ENCODE data around the gene FRK. TPM values are rescaled to one million over a fixed set of nuclear protein-coding genes. Genes with fewer than 3 reads are reported as not detected.

The FRK gene
- total and polyA plus RNA-seq, 2 donors, result 0.70 to 7.3 TPM

DNA sequence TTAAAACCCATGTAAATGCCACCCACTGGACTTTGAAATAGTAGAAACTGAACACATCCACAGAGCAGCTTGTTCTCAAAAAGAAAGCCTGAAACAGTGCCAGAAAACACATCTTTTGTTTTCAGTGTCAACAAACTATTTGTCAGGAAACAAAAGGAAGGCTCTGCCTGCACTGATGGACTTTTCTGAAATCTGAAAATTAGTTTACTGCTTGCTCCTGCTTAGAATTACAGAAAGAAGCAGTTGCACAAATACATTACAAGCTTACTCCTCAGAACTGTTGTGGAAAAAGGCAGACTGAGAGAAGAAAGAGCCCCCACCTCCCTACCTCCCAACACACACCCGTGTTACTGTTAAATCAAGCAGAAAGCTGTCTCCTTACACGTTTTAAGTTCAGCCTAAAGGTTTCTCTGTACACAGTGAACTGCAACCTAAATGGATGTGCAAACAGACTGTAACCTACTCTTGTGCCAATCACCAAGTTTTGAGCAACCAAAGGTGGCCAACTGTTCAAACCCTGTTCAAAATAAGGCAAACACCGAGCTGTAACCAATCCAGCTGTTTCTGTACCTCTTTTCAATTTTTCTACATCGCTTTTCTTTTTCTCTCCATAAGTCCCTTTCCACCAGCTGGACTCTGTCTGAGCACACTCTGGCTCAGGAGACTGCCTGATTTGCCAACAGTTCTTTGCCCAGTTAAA, 43.7 kb downstream of the FRK start:
- no peaks in the 10 kb centered on the region for H3K36me3 ChIP-seq (ENCODE audit: insufficient read depth)
- peak; percentile 52 for DNase-seq (ENCODE audit: extremely low spot score)
- no peak overlapping the region for H3K4me3 ChIP-seq (ENCODE audit: low read depth, low read length)
- no peak overlapping the region for H3K27ac ChIP-seq (ENCODE audit: low read depth)
- H3K4me1 ChIP-seq (ENCODE audit: insufficient read depth), result peaks cover 4% of the 10 kb centered on the region
- WGBS, result 12% methylated on average over 4 of the region's 4 CpGs

- Histone ChIP-seq H3K36me3 (ENCODE audit: insufficient read depth) (no peaks in the 10 kb centered on the region), H3K4me1 (ENCODE audit: insufficient read depth) (peaks cover 4% of the 10 kb centered on the region), H3K27ac (ENCODE audit: low read depth) (no peak overlapping the region), H3K4me3 (ENCODE audit: low read depth, low read length) (no peak overlapping the region)
- no peak for DNase-seq (ENCODE audit: extremely low spot score)
Measured at GRCh38 chr6:116015983-116016382, 44.7 kb downstream of the FRK start.

DNA sequence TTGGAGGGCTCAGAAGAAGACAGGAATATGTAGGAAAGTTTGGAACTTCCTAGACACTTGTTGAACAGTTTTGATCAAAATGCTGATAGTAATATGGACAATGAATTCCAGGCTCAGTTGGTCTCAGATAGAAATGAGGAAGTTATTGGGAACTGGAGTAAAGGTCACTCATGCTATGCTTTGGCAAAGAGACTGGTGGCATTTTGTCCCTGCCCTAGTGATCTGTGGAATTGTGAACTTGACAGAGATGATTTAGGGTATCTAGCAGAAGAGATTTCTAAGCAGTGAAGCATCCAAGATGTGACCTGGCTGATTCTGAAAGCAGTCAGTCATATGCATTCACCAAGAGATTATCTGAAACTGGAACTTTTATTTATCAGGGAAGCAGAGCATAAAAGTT, 45.1 kb downstream of the FRK start:
- Histone ChIP-seq H3K36me3 (ENCODE audit: insufficient read depth) (no peaks in the 10 kb centered on the region), H3K4me1 (ENCODE audit: insufficient read depth) (peaks cover 4% of the 10 kb centered on the region), H3K4me3 (ENCODE audit: low read depth, low read length) (no peak overlapping the region), H3K27ac (ENCODE audit: low read depth) (no peak overlapping the region)
- DNase-seq (ENCODE audit: extremely low spot score), result no peak

GRCh38 chr6:116012951-116013350, 47.7 kb downstream of the FRK start:
- Histone ChIP-seq H3K27ac (ENCODE audit: low read depth) (peak overlapping the region; percentile 34), H3K4me1 (ENCODE audit: insufficient read depth) (peaks cover 2% of the 10 kb centered on the region), H3K36me3 (ENCODE audit: insufficient read depth) (no peaks in the 10 kb centered on the region), H3K4me3 (ENCODE audit: low read depth, low read length) (no peak overlapping the region)
- no peak for DNase-seq (ENCODE audit: extremely low spot score)

DNA sequence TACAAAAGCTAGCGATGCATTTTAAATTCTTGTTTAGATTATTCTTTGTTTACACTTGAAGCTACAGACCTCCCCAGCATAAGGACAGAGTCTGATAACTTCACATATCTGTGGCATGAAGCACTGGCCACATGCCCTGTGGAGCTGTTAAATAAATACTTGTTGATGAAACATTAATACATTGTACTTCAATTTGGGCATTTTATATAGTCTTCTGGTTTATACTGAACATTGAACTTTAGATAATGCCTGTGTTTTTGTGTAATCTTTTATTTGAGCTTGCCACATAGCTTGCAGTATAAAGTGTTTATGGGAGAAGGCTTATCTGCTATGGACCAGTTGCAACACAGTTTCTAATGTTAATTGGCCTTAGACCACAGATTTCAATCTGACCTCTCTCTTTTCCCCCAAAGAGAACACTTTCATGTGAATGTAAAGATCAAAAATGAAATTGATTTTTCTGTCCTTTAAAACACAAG, 48.2 kb downstream of the FRK start:
- Histone ChIP-seq H3K36me3 (ENCODE audit: insufficient read depth) (no peaks in the 10 kb centered on the region), H3K4me1 (ENCODE audit: insufficient read depth) (peaks cover 2% of the 10 kb centered on the region), H3K4me3 (ENCODE audit: low read depth, low read length) (no peak overlapping the region), H3K27ac (ENCODE audit: low read depth) (no peak overlapping the region)
- no peak for DNase-seq (ENCODE audit: extremely low spot score)
- 31% methylated on average over 1 of the region's 1 CpG for WGBS

GRCh38 chr6:116011520-116011919, 49.2 kb downstream of the FRK start:
- 75% methylated on average over 3 of the region's 3 CpGs for WGBS
- DNase-seq (ENCODE audit: extremely low spot score), result no peak
- Histone ChIP-seq H3K4me1 (ENCODE audit: insufficient read depth) (peaks cover 2% of the 10 kb centered on the region), H3K27ac (ENCODE audit: low read depth) (no peak overlapping the region), H3K4me3 (ENCODE audit: low read depth, low read length) (no peak overlapping the region), H3K36me3 (ENCODE audit: insufficient read depth) (no peaks in the 10 kb centered on the region)

DNA sequence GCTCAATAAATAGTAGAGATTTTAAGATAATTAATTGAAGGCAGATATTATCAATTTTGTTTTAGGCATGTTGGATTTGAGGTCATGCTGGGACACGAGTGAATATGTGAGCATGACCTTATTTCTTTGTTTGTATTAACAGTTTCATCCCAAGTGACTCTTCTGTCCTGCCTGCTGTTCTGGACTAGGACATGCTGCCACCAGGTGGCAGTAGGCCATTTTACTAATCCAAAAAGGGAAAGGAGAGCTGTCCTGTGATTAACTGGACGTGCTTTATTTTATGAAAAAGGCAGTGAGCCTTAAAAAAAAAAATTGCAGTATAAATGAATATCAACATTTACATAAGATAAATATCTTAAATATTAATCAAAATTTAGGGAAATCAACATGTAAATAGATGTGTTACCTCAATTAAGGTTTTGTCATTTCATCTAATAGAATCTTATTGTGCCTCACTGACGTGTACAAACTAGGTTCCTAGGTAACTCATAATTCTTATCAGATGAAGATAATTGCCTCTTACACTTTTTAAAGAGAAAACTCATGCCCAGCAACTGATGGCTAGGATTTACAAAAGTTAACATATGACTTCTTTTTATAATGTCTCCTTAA, 49.8 kb downstream of the FRK start:
- DNase-seq (ENCODE audit: extremely low spot score), result no peak
- Histone ChIP-seq H3K4me3 (ENCODE audit: low read depth, low read length) (no peak overlapping the region), H3K36me3 (ENCODE audit: insufficient read depth) (no peaks in the 10 kb centered on the region), H3K4me1 (ENCODE audit: insufficient read depth) (no peaks in the 10 kb centered on the region), H3K27ac (ENCODE audit: low read depth) (no peak overlapping the region)
- WGBS, result 17% methylated on average over 3 of the region's 3 CpGs

- 88% methylated on average over 3 of the region's 3 CpGs for WGBS
- Histone ChIP-seq H3K27ac (ENCODE audit: low read depth) (no peak overlapping the region), H3K36me3 (ENCODE audit: insufficient read depth) (no peaks in the 10 kb centered on the region), H3K4me3 (ENCODE audit: low read depth, low read length) (no peak overlapping the region), H3K4me1 (ENCODE audit: insufficient read depth) (no peaks in the 10 kb centered on the region)
- DNase-seq (ENCODE audit: extremely low spot score), result no peak
Measured at GRCh38 chr6:116010386-116010785, 50.3 kb downstream of the FRK start.

DNA sequence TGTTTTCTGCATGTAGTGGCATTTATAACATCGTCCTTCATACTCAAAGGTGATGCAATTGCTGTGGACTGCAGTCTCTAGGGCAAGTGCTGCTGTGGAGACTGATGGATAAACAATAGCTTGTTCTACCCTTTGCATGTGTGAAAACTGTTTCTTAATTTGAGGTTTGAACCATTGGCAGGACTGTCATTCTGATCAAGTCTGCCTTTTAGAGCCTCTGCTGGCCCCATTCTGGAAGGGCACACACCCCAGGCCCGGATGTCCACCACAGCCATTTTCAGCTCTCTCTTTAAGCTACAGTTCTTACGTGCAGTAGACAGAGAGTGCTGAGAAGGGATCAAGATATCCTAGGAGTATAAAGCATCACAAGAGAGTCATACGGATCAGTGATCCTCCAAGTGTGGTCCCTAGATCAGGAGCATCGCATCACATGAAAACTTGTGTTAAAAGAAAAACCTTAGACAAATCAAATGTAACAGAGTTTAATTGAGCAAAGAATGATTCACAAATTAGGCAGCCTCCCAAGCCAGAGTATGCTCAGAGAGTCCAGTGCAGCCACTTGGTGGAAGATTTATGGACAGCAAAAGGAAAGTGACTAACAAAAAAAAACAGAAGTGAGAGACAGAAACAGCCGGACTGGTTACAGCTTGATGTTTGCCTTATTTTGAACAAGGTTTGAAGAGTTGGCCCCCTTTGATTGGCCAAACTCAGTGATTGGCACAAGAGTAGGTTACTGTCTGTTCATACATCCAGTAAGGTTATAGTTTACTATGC, 52.0 kb downstream of the FRK start:
- no peak overlapping the region for H3K27ac ChIP-seq (ENCODE audit: low read depth)
- no peak for DNase-seq (ENCODE audit: extremely low spot score)
- 37% methylated on average over 6 of the region's 6 CpGs for WGBS
- no peaks in the 10 kb centered on the region for H3K36me3 ChIP-seq (ENCODE audit: insufficient read depth)
- no peak overlapping the region for H3K4me3 ChIP-seq (ENCODE audit: low read depth, low read length)
- no peaks in the 10 kb centered on the region for H3K4me1 ChIP-seq (ENCODE audit: insufficient read depth)

DNA sequence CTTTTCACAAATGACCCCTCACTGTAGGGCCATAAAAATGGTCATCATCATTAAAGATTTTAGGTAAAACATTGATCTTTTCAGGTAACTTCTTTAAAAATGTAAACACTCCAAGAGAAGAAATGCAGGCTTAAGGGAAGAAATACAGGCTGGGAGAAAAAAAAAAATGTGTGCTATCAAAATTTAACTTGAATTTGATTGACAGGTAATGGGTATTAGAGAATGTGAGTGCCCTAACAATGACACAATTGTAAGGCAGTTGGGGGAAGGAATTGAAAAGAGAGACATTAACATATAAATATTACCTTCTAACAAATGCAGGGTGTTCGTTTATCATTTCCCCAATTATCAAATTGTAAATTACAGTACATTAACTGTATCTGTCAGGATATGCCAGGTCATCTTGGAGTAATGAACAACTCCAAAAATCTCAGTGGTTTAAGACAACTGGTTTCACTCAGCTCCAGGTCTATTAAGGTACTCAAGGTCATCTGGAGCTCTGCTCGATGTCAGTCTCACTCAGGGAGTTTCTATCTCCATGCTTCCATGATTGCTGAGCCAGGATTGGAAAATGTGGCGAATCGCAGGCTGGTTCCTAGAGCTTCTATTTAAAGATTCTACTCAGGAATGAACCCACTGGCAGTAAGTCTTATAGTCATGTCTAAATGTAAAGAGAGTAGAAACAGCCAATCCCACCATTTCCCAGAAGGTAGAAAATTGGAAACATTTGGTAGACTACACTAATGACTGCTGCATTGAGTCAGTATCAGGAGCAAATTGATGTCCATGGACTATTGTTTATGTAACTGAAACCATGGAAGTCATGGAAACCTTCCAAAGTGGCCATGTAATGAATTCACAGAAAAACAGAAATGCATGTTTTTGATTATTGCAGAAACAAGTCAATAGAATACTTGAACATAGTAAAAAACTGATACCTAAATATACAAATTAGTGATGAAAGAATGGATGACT, 55.6 kb downstream of the FRK start:
- no peaks in the 10 kb centered on the region for H3K4me1 ChIP-seq (ENCODE audit: insufficient read depth)
- 82% methylated on average over 4 of the region's 4 CpGs for WGBS
- H3K4me3 ChIP-seq (ENCODE audit: low read depth, low read length), result no peak overlapping the region
- no peaks in the 10 kb centered on the region for H3K36me3 ChIP-seq (ENCODE audit: insufficient read depth)
- DNase-seq (ENCODE audit: extremely low spot score), result no peak
- no peak overlapping the region for H3K27ac ChIP-seq (ENCODE audit: low read depth)

- 94% methylated on average over 3 of the region's 3 CpGs for WGBS
- Histone ChIP-seq H3K27ac (ENCODE audit: low read depth) (no peak overlapping the region), H3K4me1 (ENCODE audit: insufficient read depth) (no peaks in the 10 kb centered on the region), H3K36me3 (ENCODE audit: insufficient read depth) (no peaks in the 10 kb centered on the region), H3K4me3 (ENCODE audit: low read depth, low read length) (no peak overlapping the region)
- DNase-seq (ENCODE audit: extremely low spot score), result no peak
Measured at GRCh38 chr6:116003668-116004067, 57.0 kb downstream of the FRK start.

GRCh38 chr6:116002756-116003155, 57.9 kb downstream of the FRK start:
- no peak for DNase-seq (ENCODE audit: extremely low spot score)
- no peaks in the 10 kb centered on the region for H3K36me3 ChIP-seq (ENCODE audit: insufficient read depth)

GRCh38 chr6:115999235-115999634, 61.5 kb downstream of the FRK start:
- Histone ChIP-seq H3K36me3 (ENCODE audit: insufficient read depth) (peaks cover 2% of the 10 kb centered on the region), H3K27ac (ENCODE audit: low read depth) (no peak overlapping the region), H3K4me3 (ENCODE audit: low read depth, low read length) (no peak overlapping the region), H3K4me1 (ENCODE audit: insufficient read depth) (no peaks in the 10 kb centered on the region)
- DNase-seq (ENCODE audit: extremely low spot score), result no peak
- 80% methylated on average over 3 of the region's 3 CpGs for WGBS

More at GRCh38 chr6:116002756-116003155, 57.9 kb downstream of the FRK start:
- 98% methylated on average over 5 of the region's 5 CpGs for WGBS
- Histone ChIP-seq H3K27ac (ENCODE audit: low read depth) (no peak overlapping the region), H3K4me3 (ENCODE audit: low read depth, low read length) (no peak overlapping the region), H3K4me1 (ENCODE audit: insufficient read depth) (no peaks in the 10 kb centered on the region)
